Ovary (tissue), 3 donors: ENCODE measurements around the gene KCNMB2.

Source experiments
- CTCF ChIP-seq, 3 donors: fragments of 450-650 bp in 2 of 3; fragments of 200-600 bp in 1 of 3; IDR thresholded peaks; one replicate each; pipeline versions ENCODE4 v1.5.1 to v1.8.0; 2016 to 2022; ENCODE audit warnings: antibody characterized with exemption in 3 of 3, mild to moderate bottlenecking in 1 of 3
- EP300 ChIP-seq: sonication (generic); formaldehyde crosslinking; IDR thresholded peaks from one replicate; pipeline ENCODE4 v1.6.1; 2017; ENCODE audit warnings: antibody characterized with exemption
- POLR2A ChIP-seq: fragments of 450-650 bp; IDR thresholded peaks from one replicate; pipeline ENCODE4 v1.6.1; 2017; ENCODE audit warnings: antibody characterized with exemption, mild to moderate bottlenecking, moderate library complexity
- donor health status: DM: no; HTN: no; CAD: no.

GRCh38 chr3:178699810-178700209 is 163.6 kb downstream of the KCNMB2 start:
- no peak for TF ChIP-seq POLR2A
- no peak for TF ChIP-seq CTCF (IDR thresholded peaks at IDR 0.05)
- TF ChIP-seq EP300: no peak
